GM19452 (cell line): ENCODE data around the gene NIF3L1.

Source experiments
- ATAC-seq: cut with Tn5 transposase; IDR thresholded peaks from one replicate; pipeline ENCODE4 v1.9.1; 2021; ENCODE audit not compliant: unreplicated experiment

Gene NIF3L1, protein sequence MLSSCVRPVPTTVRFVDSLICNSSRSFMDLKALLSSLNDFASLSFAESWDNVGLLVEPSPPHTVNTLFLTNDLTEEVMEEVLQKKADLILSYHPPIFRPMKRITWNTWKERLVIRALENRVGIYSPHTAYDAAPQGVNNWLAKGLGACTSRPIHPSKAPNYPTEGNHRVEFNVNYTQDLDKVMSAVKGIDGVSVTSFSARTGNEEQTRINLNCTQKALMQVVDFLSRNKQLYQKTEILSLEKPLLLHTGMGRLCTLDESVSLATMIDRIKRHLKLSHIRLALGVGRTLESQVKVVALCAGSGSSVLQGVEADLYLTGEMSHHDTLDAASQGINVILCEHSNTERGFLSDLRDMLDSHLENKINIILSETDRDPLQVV

GRCh38 chr2:200888704-200889625 is at the start of gene NIF3L1, which contains the start of gene PPIL3:
TSS of gene NIF3L1 (plus strand) at chr2:200889371. CDS start at chr2:200891944, 2,573 bp downstream.
TSS of gene PPIL3 (minus strand) at chr2:200889077. CDS start at chr2:200887615, 1,462 bp downstream.
- ATAC-seq, result peak; percentile 90

- no peak for ATAC-seq
Measured at GRCh38 chr2:200839513-200839912, 49.7 kb upstream of the NIF3L1 start.

GRCh38 chr2:200843993-200844948 is 44.9 kb upstream of the NIF3L1 start:
- no peak for ATAC-seq

DNA sequence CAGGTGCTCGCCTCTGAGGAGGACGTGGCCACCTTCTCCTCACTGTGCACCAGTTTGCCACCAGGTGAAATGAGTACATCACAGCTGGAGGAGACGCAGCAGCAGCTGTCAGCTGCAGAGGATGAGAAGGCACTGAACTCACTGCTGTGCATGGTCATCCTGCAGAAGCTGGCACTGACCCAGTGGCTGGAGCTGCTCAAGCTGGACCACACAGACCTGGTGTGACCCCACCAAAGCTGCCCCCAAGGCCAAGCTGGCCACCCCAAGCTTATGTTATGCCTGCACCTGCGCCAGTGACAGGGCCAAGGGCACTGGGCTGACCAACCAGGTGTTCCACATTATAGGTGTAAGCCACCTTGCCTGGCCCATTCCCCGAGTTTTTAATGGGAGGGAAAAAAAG is 44.0 kb upstream of the NIF3L1 start:
- no peak for ATAC-seq

GRCh38 chr2:200845669-200846325 is 43.4 kb upstream of the NIF3L1 start:
- ATAC-seq, result no peak

- no peak for ATAC-seq
Measured at GRCh38 chr2:200847269-200847668, 41.9 kb upstream of the NIF3L1 start.

DNA sequence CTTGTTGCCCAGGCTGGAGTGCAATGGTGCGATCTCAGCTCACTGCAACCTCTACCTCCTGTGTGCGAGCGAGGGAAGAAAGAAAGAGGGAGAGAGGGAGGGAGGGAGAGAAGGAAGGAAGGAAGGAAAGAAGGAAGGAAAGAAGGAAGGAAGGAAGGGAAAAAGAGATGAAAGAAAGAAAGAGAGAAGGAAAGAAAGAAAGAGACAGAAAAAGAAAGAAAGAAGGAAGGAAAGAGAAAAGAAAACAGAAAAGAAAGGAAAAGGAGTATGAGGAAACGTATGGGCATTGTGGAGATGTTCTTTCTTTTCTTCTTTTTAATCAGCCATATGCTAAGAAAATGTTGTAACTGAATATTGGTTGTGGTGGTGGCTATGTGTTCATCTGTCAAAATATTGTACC is 41.2 kb upstream of the NIF3L1 start:
- no peak for ATAC-seq

DNA sequence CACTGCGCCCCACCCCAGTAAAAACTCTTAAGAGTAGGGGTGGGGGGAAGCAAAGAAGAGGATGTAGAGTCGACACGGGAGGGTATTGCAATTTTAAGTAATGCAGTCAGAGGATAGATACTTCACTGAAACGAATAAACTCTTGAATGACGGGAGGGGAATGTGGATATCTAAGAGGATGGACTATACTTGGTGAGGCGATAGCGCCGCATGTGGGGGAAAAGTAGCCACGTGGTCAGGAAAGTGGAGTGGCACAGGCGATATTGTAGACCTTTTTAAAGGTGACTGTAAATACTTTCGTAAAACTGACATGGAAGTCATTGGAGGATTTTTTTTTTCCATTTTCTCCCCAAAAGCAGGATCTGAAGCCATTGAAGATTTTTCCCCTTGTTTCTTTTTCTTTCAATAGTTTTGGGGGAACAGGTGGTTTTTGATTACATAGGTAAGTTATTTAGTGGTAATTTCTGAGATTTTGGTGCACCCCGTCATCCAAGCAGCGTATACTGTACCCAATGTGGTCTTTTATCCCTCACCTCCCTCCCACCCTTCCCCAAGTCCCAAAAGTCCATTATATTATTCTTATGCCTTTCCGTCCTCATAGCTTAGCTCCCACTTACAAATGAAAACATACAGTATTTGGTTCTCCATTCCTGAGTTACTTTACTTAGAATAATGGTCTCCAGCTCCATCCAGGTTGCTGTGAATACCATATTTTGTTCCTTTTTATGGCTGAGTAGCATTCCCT is 38.5 kb upstream of the NIF3L1 start:
- ATAC-seq, result no peak

GRCh38 chr2:200851398-200852248 is 37.5 kb upstream of the NIF3L1 start:
- ATAC-seq, result no peak

DNA sequence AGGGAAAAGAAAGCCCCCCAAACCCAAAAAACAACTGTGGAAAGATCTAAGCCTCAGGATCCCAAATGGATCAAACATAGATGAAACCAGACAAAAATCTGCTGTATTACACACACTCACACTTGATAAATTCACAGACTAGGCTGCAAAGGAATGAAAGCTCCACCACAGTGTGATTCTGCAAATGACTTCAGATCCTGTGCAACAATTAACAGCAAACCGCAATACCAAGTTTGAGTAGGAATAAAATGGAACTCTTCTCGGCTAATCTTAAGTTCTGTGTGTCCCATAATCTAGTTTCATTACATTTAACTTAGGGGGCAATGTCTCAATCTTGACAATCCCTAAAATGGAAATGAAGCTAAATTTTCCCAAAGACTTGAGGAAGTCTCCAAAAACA is 36.6 kb upstream of the NIF3L1 start:
- ATAC-seq, result no peak

DNA sequence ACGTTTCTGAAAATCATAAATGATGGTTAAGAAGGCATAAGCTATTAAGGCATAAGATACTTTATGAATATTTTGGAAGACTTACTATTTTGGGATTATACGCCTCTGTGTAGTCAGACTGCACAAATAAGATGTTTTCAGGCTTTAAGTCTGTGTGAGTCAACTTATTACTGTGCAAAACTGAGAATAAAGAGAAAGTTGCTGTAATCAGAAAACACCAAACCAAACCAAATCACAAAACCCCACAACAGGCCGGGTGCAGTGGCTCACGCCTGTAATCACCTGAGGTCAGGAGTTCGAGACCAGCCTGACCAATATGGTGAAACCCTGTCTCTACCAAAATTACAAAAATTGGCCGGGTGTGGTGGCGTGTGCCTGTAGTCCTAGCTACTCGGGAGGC is 32.4 kb upstream of the NIF3L1 start:
- no peak for ATAC-seq

DNA sequence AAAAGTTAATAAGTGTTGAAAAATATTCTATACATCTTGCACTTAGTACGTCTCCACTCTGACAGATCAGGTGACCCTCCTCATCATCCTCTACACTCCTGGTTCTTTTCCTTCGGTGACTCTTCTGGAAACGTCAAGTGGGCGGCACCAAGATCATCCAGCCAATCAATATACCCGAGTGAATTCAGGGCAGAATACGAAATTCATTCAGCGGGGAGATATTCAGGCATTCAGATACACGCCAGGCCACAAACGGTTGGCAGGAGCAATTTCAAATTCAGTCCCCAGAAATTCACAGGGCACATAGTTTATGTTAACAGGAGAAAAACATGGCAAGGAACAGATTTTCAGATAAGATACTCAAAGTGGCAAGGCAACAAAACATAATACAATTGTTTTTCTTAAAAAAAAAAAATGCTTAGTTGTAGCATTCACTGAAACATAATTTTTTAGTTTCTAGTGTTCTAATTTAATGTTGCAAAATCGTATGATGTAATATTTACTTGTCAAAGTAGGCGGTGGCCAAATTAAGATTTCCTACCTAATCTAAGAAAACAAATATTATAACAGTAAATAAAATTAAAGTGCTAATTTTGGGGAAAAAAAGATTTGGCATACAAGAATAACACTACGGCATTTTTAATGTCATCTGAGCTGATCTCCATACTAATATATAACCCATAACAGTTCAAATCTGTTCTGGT is 28.9 kb upstream of the NIF3L1 start:
- no peak for ATAC-seq

DNA sequence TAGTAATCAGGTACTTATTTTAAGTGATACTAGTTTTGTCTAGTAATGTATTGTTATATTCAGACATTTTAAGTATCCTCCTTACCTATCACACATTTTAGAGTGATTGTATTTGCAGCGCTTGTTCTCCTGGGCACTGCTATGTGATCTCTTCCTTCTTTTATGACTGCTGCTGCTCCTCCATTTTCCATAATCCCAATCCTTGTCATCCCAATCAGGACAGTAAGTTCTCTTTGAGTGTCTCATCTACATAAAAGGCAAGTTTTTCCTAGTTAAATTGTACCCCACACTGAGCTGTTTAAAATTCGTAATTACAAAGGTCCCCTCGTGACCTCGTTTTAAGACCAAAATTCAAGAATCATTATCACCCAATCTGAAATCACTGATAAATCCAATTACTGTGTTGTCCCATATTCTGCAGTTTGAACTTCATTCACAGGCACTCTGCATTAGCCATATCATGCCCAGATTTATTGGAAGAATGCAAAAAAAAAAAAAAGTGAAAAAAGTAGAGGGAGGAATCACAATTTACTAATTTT is 27.5 kb upstream of the NIF3L1 start:
- no peak for ATAC-seq

GRCh38 chr2:200862532-200863000 is 26.6 kb upstream of the NIF3L1 start:
- no peak for ATAC-seq

DNA sequence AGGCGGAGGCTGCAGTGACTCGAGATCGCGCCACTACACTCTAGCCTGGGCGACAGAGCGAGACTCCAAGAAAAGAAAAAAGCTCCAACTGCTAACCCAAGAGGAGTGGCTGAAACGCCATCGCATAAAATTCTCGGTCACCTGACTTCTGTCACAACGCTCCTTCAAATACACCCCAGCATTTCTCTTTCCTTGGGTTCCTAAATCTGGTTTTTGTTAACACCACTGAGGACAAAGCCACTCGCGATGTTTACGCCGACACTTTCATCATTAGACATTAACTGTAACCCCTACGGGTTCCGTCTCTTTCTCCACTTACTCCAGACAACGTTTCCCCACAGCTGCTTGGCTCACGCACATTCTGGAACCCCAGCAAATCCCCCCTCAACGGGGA is 25.4 kb upstream of the NIF3L1 start:
- peak; percentile 6 for ATAC-seq

DNA sequence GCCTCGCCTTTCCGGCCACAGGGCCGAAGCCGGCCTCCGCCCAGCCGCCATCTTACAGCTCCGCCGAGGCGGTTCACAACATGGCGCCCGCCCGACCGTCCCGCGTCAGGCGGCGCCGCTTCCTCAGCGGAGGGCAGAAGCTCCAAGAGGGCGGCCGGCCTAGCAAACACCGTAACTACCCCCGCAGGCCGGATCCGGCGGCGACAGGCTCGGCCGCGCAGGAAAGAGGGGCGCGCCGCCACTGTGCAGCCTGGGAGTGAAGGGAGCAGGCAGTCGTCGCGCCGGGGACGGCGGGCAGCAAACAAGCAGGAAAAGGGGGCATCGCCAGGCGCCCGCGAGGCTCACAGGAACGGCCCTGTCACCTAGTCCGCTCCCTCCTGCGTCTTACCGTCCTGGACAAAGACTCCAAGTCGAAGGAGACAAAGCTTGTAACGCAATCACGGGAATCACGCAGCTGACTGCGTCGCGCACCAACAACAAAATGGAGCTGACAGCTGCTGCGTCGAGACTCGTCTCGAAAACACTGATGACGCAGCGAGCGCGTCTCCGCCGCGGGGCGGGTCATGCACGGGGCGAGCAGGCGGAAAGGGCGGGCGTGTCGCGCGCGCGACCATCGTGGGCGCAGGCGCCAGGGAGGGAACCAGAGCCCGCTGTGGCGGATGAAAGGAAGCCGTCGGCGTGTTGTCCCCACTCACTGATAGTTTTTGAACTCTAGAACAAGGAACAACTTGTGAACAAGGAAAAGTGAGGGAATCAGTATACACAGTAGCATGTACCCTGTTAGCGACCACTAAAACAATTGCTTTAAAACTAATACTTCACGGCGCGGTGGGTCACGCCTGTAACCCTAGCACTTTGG is 24.8 kb upstream of the NIF3L1 start, which contains the start of gene CLK1:
TSS of gene CLK1 (minus strand) at position 483 of the 859 bp plus-strand sequence. CDS start 2,796 bp downstream, outside the sequence.
- ATAC-seq, result peak; percentile 85
